ENCODE results near the gene GRIA4. TPM values are rescaled to one million over a fixed set of nuclear protein-coding genes. Genes with fewer than 3 reads are reported as not detected.

Gene GRIA4
- total and polyA plus RNA-seq, 7 donors, result 0.23 to 6.6 (median 1.9) TPM

GRCh38 chr11:105738251-105738650, 128.4 kb downstream of the GRIA4 start:
- H3K27ac ChIP-seq, result no peak overlapping the region
- WGBS, 2 donors, result 46 to 80% methylated on average over 1 of the region's 1 CpG
- TF ChIP-seq POLR2AphosphoS5 (IDR thresholded peaks at IDR 0.05), result no peak
- no peak for TF ChIP-seq CTCF (IDR thresholded peaks at IDR 0.05)
- no peak for TF ChIP-seq EP300 (IDR thresholded peaks at IDR 0.05)
- no peak for TF ChIP-seq POLR2A (IDR thresholded peaks at IDR 0.05)
- DNase-seq, result no peak
- intact Hi-C loops (cut with DNase I), result no loop called here
- H3K27me3 ChIP-seq, result no peaks in the 10 kb centered on the region
- no peaks in the 10 kb centered on the region for H3K9me3 ChIP-seq
- no peaks in the 10 kb centered on the region for H3K36me3 ChIP-seq
- H3K4me3 ChIP-seq, result no peak overlapping the region
- H3K4me1 ChIP-seq, result no peaks in the 10 kb centered on the region

GRCh38 chr11:105738986-105739795, 129.3 kb downstream of the GRIA4 start:
- Histone ChIP-seq H3K27ac (no peak overlapping the region), H3K9me3 (no peaks in the 10 kb centered on the region), H3K27me3 (no peaks in the 10 kb centered on the region), H3K4me3 (no peak overlapping the region), H3K36me3 (no peaks in the 10 kb centered on the region), H3K4me1 (no peaks in the 10 kb centered on the region)
- TF ChIP-seq EP300 (IDR thresholded peaks at IDR 0.05) (no peak), POLR2A (IDR thresholded peaks at IDR 0.05) (no peak), POLR2AphosphoS5 (IDR thresholded peaks at IDR 0.05) (no peak), CTCF (IDR thresholded peaks at IDR 0.05) (no peak)
- DNase-seq, result no peak
- intact Hi-C loops (cut with DNase I), result no loop called here
- WGBS, 2 donors, result 69 to 78% methylated on average over 5 of the region's 5 CpGs

- no peak for TF ChIP-seq POLR2A (IDR thresholded peaks at IDR 0.05)
- TF ChIP-seq CTCF (IDR thresholded peaks at IDR 0.05), result no peak
- no peak for TF ChIP-seq EP300 (IDR thresholded peaks at IDR 0.05)
- TF ChIP-seq POLR2AphosphoS5 (IDR thresholded peaks at IDR 0.05), result no peak
- 79 to 88% methylated on average over 4 of the region's 4 CpGs for WGBS, 2 donors
- no peaks in the 10 kb centered on the region for H3K36me3 ChIP-seq
These were observed 130.5 kb downstream of the GRIA4 start for GRCh38 chr11:105740164-105740903.

GRCh38 chr11:105741488-105742020, 131.7 kb downstream of the GRIA4 start:
- Histone ChIP-seq H3K36me3 (no peaks in the 10 kb centered on the region), H3K27ac (no peak overlapping the region), H3K27me3 (no peaks in the 10 kb centered on the region), H3K9me3 (no peaks in the 10 kb centered on the region), H3K4me3 (no peak overlapping the region), H3K4me1 (no peaks in the 10 kb centered on the region)
- TF ChIP-seq EP300 (IDR thresholded peaks at IDR 0.05) (no peak), POLR2AphosphoS5 (IDR thresholded peaks at IDR 0.05) (no peak), CTCF (IDR thresholded peaks at IDR 0.05) (no peak), POLR2A (IDR thresholded peaks at IDR 0.05) (no peak)
- no peak for DNase-seq
- intact Hi-C loops (cut with DNase I), result no loop called here
- WGBS, 2 donors, result 15 to 65% methylated on average over 2 of the region's 2 CpGs

More at GRCh38 chr11:105740164-105740903, 130.5 kb downstream of the GRIA4 start:
- no peak overlapping the region for H3K27ac ChIP-seq
- H3K4me3 ChIP-seq, result no peak overlapping the region
- no peaks in the 10 kb centered on the region for H3K4me1 ChIP-seq
- DNase-seq, result no peak
- H3K9me3 ChIP-seq, result no peaks in the 10 kb centered on the region
- intact Hi-C loops (cut with DNase I), result no loop called here
- H3K27me3 ChIP-seq, result no peaks in the 10 kb centered on the region

Data from sigmoid colon (tissue), 7 donors.